ENCODE measurements around the gene DNAJA3. TPM values are rescaled to one million over a fixed set of nuclear protein-coding genes. Genes with fewer than 3 reads are reported as not detected.
A peak's percentile ranks its signal among the peaks of the same experiment; 100 is the strongest.

DNAJA3 gene
- total RNA-seq, 3 donors from 2014 or later (not counting 1 experiment from before 2014, with no cell fraction given), result 22.1 to 34.2 (median 27.2) TPM

DNA sequence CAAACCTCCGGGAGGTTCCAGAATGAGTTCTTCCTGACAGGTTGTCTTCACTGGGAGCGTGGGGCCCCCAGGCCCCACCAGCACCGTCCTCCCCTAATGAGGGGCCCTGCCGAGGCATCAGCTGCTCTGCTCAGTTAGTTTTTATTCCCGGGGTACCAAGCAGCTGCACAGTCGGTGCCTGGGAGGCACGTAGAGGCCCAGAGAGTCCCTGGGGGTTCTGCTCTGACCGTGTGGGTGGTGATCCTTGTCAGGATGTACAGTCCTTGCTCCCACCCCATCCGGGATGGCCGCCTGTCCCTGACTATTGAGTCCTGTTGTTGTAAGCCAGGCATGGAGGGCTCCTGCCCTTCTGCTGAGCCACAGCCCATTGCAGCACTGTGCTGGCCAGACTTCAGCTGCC, 30.3 kb downstream of the DNAJA3 start:
- H3K9me3 Mint-ChIP-seq, result no peaks in the 10 kb centered on the region
- no peak overlapping the region for H3K27ac Mint-ChIP-seq
- Histone ChIP-seq H3K9me3 (ENCODE audit: control insufficient read depth, insufficient read depth, low read length) (no peaks in the 10 kb centered on the region), H3K4me3 (ENCODE audit: low read length) (no peak overlapping the region), H3K36me3 (ENCODE audit: control insufficient read depth, insufficient read depth, low read length) (peaks cover 51% of the 10 kb centered on the region), H3K27me3 (ENCODE audit: control insufficient read depth, insufficient read depth, low read length) (no peaks in the 10 kb centered on the region), H3K27ac (ENCODE audit: low read length) (no peak overlapping the region), H3K4me1 (ENCODE audit: control insufficient read depth, insufficient read depth, low read length) (peaks cover 20% of the 10 kb centered on the region)
- H3K27me3 Mint-ChIP-seq (ENCODE audit: low read depth in 2 of 2), result no peaks in the 10 kb centered on the region
- WGBS (ENCODE audit: insufficient coverage), result 84% methylated on average over 10 of the region's 10 CpGs
- DNase-seq (no peak), ATAC-seq (no peak)
- TF ChIP-seq, protein P1, sequence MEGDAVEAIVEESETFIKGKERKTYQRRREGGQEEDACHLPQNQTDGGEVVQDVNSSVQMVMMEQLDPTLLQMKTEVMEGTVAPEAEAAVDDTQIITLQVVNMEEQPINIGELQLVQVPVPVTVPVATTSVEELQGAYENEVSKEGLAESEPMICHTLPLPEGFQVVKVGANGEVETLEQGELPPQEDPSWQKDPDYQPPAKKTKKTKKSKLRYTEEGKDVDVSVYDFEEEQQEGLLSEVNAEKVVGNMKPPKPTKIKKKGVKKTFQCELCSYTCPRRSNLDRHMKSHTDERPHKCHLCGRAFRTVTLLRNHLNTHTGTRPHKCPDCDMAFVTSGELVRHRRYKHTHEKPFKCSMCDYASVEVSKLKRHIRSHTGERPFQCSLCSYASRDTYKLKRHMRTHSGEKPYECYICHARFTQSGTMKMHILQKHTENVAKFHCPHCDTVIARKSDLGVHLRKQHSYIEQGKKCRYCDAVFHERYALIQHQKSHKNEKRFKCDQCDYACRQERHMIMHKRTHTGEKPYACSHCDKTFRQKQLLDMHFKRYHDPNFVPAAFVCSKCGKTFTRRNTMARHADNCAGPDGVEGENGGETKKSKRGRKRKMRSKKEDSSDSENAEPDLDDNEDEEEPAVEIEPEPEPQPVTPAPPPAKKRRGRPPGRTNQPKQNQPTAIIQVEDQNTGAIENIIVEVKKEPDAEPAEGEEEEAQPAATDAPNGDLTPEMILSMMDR (IDR thresholded peaks at IDR 0.05), result no peak
- H3K4me3 Mint-ChIP-seq, result no peak overlapping the region
- H3K36me3 Mint-ChIP-seq, result no peaks in the 10 kb centered on the region
- intact Hi-C loops (cut with micrococcal nuclease), result no loop called here
- peaks cover 13 to 22% of the 10 kb centered on the region in 2 donors for H3K4me1 Mint-ChIP-seq

DNA sequence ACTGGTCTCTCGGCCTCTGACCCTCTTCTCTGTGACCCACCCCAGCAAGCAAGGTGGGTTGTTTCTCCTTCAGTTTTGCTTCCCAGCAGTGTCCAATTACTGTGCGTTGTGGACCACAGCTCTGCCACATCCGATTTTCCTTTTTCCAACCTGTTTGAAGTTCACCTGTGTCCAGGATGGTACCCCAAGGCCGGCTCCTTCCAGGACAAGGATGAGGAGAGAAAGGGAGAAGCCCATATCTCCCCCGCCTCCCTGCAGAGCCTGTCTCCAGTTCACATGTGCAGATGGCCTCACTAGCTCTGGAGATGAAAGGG, 35.2 kb downstream of the DNAJA3 start:
- no peaks in the 10 kb centered on the region for H3K36me3 Mint-ChIP-seq
- H3K36me3 ChIP-seq (ENCODE audit: control insufficient read depth, insufficient read depth, low read length), result peaks cover 29% of the 10 kb centered on the region
- H3K4me1 ChIP-seq (ENCODE audit: control insufficient read depth, insufficient read depth, low read length), result peaks cover 39% of the 10 kb centered on the region
- over 99% methylated on average over 5 of the region's 5 CpGs for WGBS (ENCODE audit: insufficient coverage)
- DNase-seq (no peak), ATAC-seq (no peak)
- no peaks in the 10 kb centered on the region for H3K9me3 ChIP-seq (ENCODE audit: control insufficient read depth, insufficient read depth, low read length)
- no peak overlapping the region for H3K4me3 Mint-ChIP-seq
- H3K27me3 ChIP-seq (ENCODE audit: control insufficient read depth, insufficient read depth, low read length), result no peaks in the 10 kb centered on the region
- intact Hi-C loops (cut with micrococcal nuclease), result no loop called here
- H3K27me3 Mint-ChIP-seq (ENCODE audit: low read depth in 2 of 2), result no peaks in the 10 kb centered on the region
- H3K27ac ChIP-seq (ENCODE audit: low read length), result no peak overlapping the region
- H3K9me3 Mint-ChIP-seq, result no peaks in the 10 kb centered on the region
- peaks cover 26 to 36% of the 10 kb centered on the region in 2 donors for H3K4me1 Mint-ChIP-seq
- peak overlapping the region in 1 of 2 donors; percentile 3 for H3K27ac Mint-ChIP-seq
- H3K4me3 ChIP-seq (ENCODE audit: low read length), result no peak overlapping the region
- TF ChIP-seq, protein P1 (IDR thresholded peaks at IDR 0.05), result no peak

DNA sequence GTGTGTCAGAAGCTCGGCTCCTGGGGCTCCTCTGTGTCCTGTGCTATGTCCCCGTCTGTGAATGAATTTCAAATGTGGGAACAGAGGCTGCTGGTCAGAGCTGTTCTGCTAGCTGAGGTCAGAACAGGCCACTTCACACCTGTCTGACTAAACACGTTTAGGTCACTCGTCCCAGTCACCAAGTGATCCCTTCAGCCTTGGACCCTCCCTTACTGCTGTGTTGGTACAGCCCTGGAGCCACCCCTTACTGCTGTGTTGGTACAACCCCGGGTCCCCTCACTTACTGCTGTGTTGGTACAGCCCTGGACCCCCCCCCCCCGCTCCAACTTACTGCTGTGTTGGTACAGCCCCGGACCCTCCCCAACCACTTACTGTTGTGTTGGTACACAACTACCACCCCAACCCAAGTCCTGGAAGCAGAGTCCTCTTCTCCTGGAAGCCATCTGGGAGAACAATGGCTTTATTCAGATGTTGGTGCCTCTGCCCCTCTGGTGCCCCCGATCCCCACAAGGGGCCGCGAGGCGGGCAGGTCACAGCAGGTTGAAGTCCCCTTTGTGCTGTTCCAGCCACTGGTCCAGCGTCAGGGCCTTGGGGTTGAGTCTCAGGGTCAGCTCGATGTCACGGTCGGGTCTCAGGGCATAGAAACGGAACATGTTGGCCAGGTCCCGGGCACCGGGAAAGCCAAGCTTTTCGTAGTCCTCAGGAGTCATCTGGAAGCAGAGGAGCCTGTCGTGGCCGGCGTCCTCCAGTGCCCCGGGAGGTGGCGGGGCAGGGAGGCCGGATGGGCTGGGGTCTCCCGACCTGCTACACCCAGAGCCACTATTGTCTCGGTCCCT, 35.8 kb downstream of the DNAJA3 start:
- DNase-seq (no peak), ATAC-seq (no peak)
- Mint-ChIP-seq H3K36me3 (no peaks in the 10 kb centered on the region), H3K4me3 (no peak overlapping the region), H3K27ac (peak overlapping the region in 1 of 2 donors; percentile 3), H3K9me3 (no peaks in the 10 kb centered on the region), H3K27me3 (ENCODE audit: low read depth in 2 of 2) (no peaks in the 10 kb centered on the region), H3K4me1 (peaks cover 32 to 41% of the 10 kb centered on the region in 2 donors)
- Histone ChIP-seq H3K4me1 (ENCODE audit: control insufficient read depth, insufficient read depth, low read length) (peaks cover 45% of the 10 kb centered on the region), H3K9me3 (ENCODE audit: control insufficient read depth, insufficient read depth, low read length) (no peaks in the 10 kb centered on the region), H3K4me3 (ENCODE audit: low read length) (no peak overlapping the region), H3K36me3 (ENCODE audit: control insufficient read depth, insufficient read depth, low read length) (peaks cover 24% of the 10 kb centered on the region), H3K27me3 (ENCODE audit: control insufficient read depth, insufficient read depth, low read length) (no peaks in the 10 kb centered on the region), H3K27ac (ENCODE audit: low read length) (no peak overlapping the region)
- intact Hi-C loops (cut with micrococcal nuclease), result no loop called here
- WGBS (ENCODE audit: insufficient coverage), result 95% methylated on average over 26 of the region's 27 CpGs
- TF ChIP-seq, protein P1 (IDR thresholded peaks at IDR 0.05), result no peak
